ENCODE results near the gene GRPEL1.

GRCh38 chr4:7075962-7076695 is 8.3 kb upstream of the GRPEL1 start:
- TF ChIP-seq CTCF (IDR thresholded peaks at IDR 0.05) (no peak), EP300 (IDR thresholded peaks at IDR 0.05) (no peak), POLR2A (IDR thresholded peaks at IDR 0.05; ENCODE audit: low read depth) (no peak)
